Spleen (tissue), 11 donors: ENCODE results near the gene CHCHD3. TPM values are rescaled to one million over a fixed set of nuclear protein-coding genes. Genes with fewer than 3 reads are reported as not detected.
"Not testable (repeated sequence)": the region's sequence is repeated elsewhere in the genome, so short reads cannot be mapped to it uniquely, and the experiment has no call there.

Experiments
- DNase-seq: peaks from one replicate; pipeline ENCODE4 v3.0.0-alpha.2; 2020
- H3K27ac ChIP-seq, 8 donors: fragments of 200-600 bp; sonication (generic) in 7 of 8; 1 replicate in 4 of 8; 2 replicates in 4 of 8; pipeline versions ENCODE4 v1.5.0 to v1.8.0; 2016 to 2021; ENCODE audit warnings: inconsistent platforms in 4 of 8, mild to moderate bottlenecking in 4 of 8, moderate library complexity in 1 of 8
- H3K27me3 ChIP-seq, 7 donors: fragments of 200-600 bp; sonication (generic) in 6 of 7; replicated peaks in 1 of 7; 1 replicate in 4 of 7; 2 replicates in 3 of 7; pipeline versions ENCODE4 v1.5.0 to v1.8.0; 2016 to 2021; ENCODE audit warnings: inconsistent platforms in 3 of 7, mild to moderate bottlenecking in 1 of 7
- H3K36me3 ChIP-seq, 6 donors: fragments of 200-600 bp; sonication (generic) in 5 of 6; 1 replicate in 4 of 6; 2 replicates in 2 of 6; pipeline versions ENCODE4 v1.5.0 to v1.8.0; 2016 to 2021; ENCODE audit warnings: inconsistent platforms in 2 of 6
- H3K4me1 ChIP-seq, 6 donors: fragments of 200-600 bp; sonication (generic) in 5 of 6; 1 replicate in 3 of 6; 2 replicates in 3 of 6; pipeline versions ENCODE4 v1.5.0 to v1.8.0; 2016 to 2021; ENCODE audit warnings: inconsistent platforms in 3 of 6
- H3K4me3 ChIP-seq, 8 donors: fragments of 200-600 bp; sonication (generic) in 7 of 8; 1 replicate in 4 of 8; 2 replicates in 4 of 8; pipeline versions ENCODE4 v1.5.0 to v1.8.0; 2016 to 2021; ENCODE audit warnings: inconsistent platforms in 4 of 8, mild to moderate bottlenecking in 4 of 8, moderate library complexity in 2 of 8
- H3K9me3 ChIP-seq, 8 donors: fragments of 200-600 bp; sonication (generic) in 7 of 8; 1 replicate in 4 of 8; 2 replicates in 4 of 8; pipeline versions ENCODE4 v1.5.0 to v1.8.0; 2016 to 2021; ENCODE audit warnings: inconsistent platforms in 4 of 8
- CTCF ChIP-seq, 11 experiments: fragments of 200-600 bp in 7 of 11; fragments of 450-650 bp in 4 of 11; sonication (generic) in 4 of 11; IDR thresholded peaks in 8 of 11; conservative IDR thresholded peaks in 3 of 11; 1 replicate in 7 of 11; 2 replicates in 4 of 11; pipeline versions ENCODE4 v1.4.0 to v1.8.0; 2016 to 2021; ENCODE audit warnings: antibody characterized with exemption in 11 of 11, inconsistent platforms in 4 of 11, mild to moderate bottlenecking in 1 of 11
- POLR2A ChIP-seq, 3 donors: fragments of 450-650 bp; IDR thresholded peaks; one replicate each; pipeline ENCODE4 v1.5.1; 2017; ENCODE audit warnings: antibody characterized with exemption in 3 of 3, mild to moderate bottlenecking in 1 of 3
- POLR2AphosphoS5 ChIP-seq, 3 donors: sonication (generic); formaldehyde crosslinking; IDR thresholded peaks; one replicate each; pipeline ENCODE4 v1.5.1; 2017; ENCODE audit warnings: antibody characterized with exemption in 3 of 3
- WGBS, 5 donors: extraction: QIAGEN DNeasy Blood & Tissue Kit in 3 of 5; methylation state at CpG; one replicate each; pipeline versions ENCODE4 v1.1.5 to v1.1.7; 2013 to 2018; 5-methylcytosine and 5-hydroxymethylcytosine counted together
- intact Hi-C: fragments of 100-400 bp; cut with DNase I; formaldehyde crosslinking; loops from one replicate; pipeline ENCODE4 v1.15.0; 2023; ENCODE audit warnings: low total_unique reads
- polyA plus RNA-seq, 3 donors: library from polyadenylated mRNA; stranded (reverse); fragments of 200-250 nt; gene quantifications; one replicate each; pipeline ENCODE4 v1.2.1, GENCODE V29; 2013
- total RNA-seq, 7 donors: library from RNA; depleted of rRNA in 3 of 7; stranded (reverse); fragments of >200 nt in 3 of 7; fragmentation: NEBNext Ultra II Directional in 4 of 7; extraction: Animal tissue kit (Norgen Biotek cat#: 25700) in 4 of 7; gene quantifications; one replicate each; pipeline versions ENCODE4 v1.1.0 to v1.2.1, GENCODE V29; 2016 to 2021
- donor health status: healthy with polysubstance abuse.
- donor health status: DM: no; HTN: no; CAD: no; lungs with moderate emphysema.
- donor health status: DM: no; HTN: no; CAD: no.
- donor health status: Bipolar disorder and iron deficiency.
- donor health status: healthy.
- donor health status: DM: no; HTN: no; CAD: no.
- donor health status: DM: yes; HTN: yes; CAD: no.

Gene CHCHD3
- total and polyA plus RNA-seq, 10 donors, result 18.6 to 60.3 (median 38.8) TPM

- peaks cover 0 to 47% (median 2%) of the 10 kb centered on the region in 6 donors for H3K36me3 ChIP-seq
- DNase-seq, result no peak
- intact Hi-C loops, result no loop called here
- peaks cover 0 to 11% (median 0%) of the 10 kb centered on the region in 6 donors for H3K4me1 ChIP-seq
- no peak overlapping the region for H3K27ac ChIP-seq
- 74 to 89% (median 77%) methylated on average over 4 of the region's 4 CpGs for WGBS, 5 donors
- no peak for TF ChIP-seq POLR2A (IDR thresholded peaks at IDR 0.05)
- TF ChIP-seq POLR2AphosphoS5 (IDR thresholded peaks at IDR 0.05), result no peak
- no peak for TF ChIP-seq CTCF (IDR thresholded peaks at IDR 0.05 in 8 of 11, conservative IDR thresholded peaks at IDR 0.05 in 3 of 11)
- no peaks in the 10 kb centered on the region for H3K27me3 ChIP-seq
- peaks cover 0 to 8% (median 0%) of the 10 kb centered on the region in 8 donors for H3K9me3 ChIP-seq
- H3K4me3 ChIP-seq, result no peak overlapping the region
Measured at GRCh38 chr7:132901241-132901640, 180.6 kb downstream of the CHCHD3 start.

GRCh38 chr7:132899833-132900232 is 182.1 kb downstream of the CHCHD3 start:
- 94 to 99% (median 95%) methylated on average over 4 of the region's 4 CpGs for WGBS, 5 donors

DNA sequence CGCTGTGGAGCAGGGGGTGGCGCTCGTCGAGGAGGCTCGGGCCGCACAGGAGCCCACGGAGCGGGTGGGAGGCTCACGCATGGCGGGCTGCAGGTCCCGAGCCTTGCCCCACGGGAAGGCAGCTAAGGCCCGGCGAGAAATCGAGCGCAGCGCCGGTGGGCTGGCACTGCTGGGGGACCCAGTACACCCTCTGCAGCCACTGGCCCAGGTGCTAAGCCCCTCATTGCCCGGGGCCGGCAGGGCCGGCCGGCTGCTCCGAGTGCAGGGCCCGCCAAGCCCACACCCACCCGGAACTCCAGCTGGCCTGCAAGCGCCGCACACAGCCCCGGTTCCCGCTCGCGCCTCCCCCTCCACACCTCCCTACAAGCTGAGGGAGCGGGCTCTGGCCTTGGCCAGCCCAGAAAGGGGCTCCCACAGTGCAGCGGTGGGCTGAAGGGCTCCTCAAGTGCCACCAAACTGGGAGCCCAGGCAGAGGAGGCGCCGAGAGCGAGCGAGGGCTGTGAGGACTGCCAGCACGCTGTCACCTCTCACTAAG is 183.2 kb downstream of the CHCHD3 start:
- H3K27ac ChIP-seq, H3K4me3 ChIP-seq, H3K4me1 ChIP-seq, H3K27me3 ChIP-seq, H3K9me3 ChIP-seq, intact Hi-C loops, DNase-seq: not testable (repeated sequence)
- H3K36me3 ChIP-seq, result peaks cover 0 to 31% (median 2%) of the 10 kb centered on the region in 6 donors
- WGBS, 5 donors, result 96 to 99% (median 98%) methylated on average over 19 to 38 of the region's 38 CpGs

More at GRCh38 chr7:132899833-132900232, 182.1 kb downstream of the CHCHD3 start:
- Histone ChIP-seq H3K27ac (no peak overlapping the region), H3K4me3 (no peak overlapping the region), H3K9me3 (peaks cover 0 to 8% (median 0%) of the 10 kb centered on the region in 8 donors), H3K4me1 (no peaks in the 10 kb centered on the region), H3K27me3 (no peaks in the 10 kb centered on the region), H3K36me3 (peaks cover 0 to 38% (median 2%) of the 10 kb centered on the region in 6 donors)
- TF ChIP-seq CTCF (IDR thresholded peaks at IDR 0.05 in 8 of 11, conservative IDR thresholded peaks at IDR 0.05 in 3 of 11) (no peak), POLR2AphosphoS5 (IDR thresholded peaks at IDR 0.05) (no peak), POLR2A (IDR thresholded peaks at IDR 0.05) (no peak)
- intact Hi-C loops, result no loop called here
- no peak for DNase-seq

GRCh38 chr7:132897093-132897687 is 184.7 kb downstream of the CHCHD3 start:
- WGBS, 5 donors, result 96 to 100% (median 97%) methylated on average over 3 of the region's 3 CpGs
- Histone ChIP-seq H3K4me1 (no peaks in the 10 kb centered on the region), H3K36me3 (peaks cover 0 to 34% (median 2%) of the 10 kb centered on the region in 6 donors), H3K9me3 (peaks cover 0 to 14% (median 6%) of the 10 kb centered on the region in 8 donors), H3K27ac (no peak overlapping the region), H3K4me3 (no peak overlapping the region), H3K27me3 (no peaks in the 10 kb centered on the region)
- no peak for DNase-seq
- TF ChIP-seq POLR2AphosphoS5 (IDR thresholded peaks at IDR 0.05) (no peak), POLR2A (IDR thresholded peaks at IDR 0.05) (no peak), CTCF (IDR thresholded peaks at IDR 0.05 in 8 of 11, conservative IDR thresholded peaks at IDR 0.05 in 3 of 11) (no peak)
- intact Hi-C loops, result no loop called here
